ENCODE results near the gene NAV2. TPM values are rescaled to one million over a fixed set of nuclear protein-coding genes. Genes with fewer than 3 reads are reported as not detected.

Gene NAV2
- total RNA-seq, 1 donor from 2014 or later, result 10.3 TPM

- H3K4me1 Mint-ChIP-seq, result no peaks in the 10 kb centered on the region
- peaks cover 10% of the 10 kb centered on the region for H3K27me3 Mint-ChIP-seq
- no peaks in the 10 kb centered on the region for H3K36me3 Mint-ChIP-seq (ENCODE audit: low read depth)
- intact Hi-C loops (cut with micrococcal nuclease), result no loop called here
- DNase-seq, result no peak
- H3K27ac Mint-ChIP-seq, result no peak overlapping the region
- TF ChIP-seq CTCF (IDR thresholded peaks at IDR 0.05), result no peak
- POLR2A ChIA-PET, result no interaction called here
- H3K9me3 Mint-ChIP-seq, result no peaks in the 10 kb centered on the region
- no peak for ATAC-seq (ENCODE audit: low read depth)
- no peak overlapping the region for H3K4me3 Mint-ChIP-seq
- CTCF ChIA-PET, result no interaction called here
Measured at GRCh38 chr11:19676475-19677380, 35.9 kb upstream of the NAV2 start.

- TF ChIP-seq CTCF (IDR thresholded peaks at IDR 0.05), result no peak
- no peaks in the 10 kb centered on the region for H3K36me3 Mint-ChIP-seq (ENCODE audit: low read depth)
- ChIA-PET CTCF (no interaction called here), POLR2A (no interaction called here)
- ATAC-seq (ENCODE audit: low read depth) (no peak), DNase-seq (no peak)
- intact Hi-C loops (cut with micrococcal nuclease), result no loop called here
- H3K4me3 Mint-ChIP-seq, result no peak overlapping the region
- no peaks in the 10 kb centered on the region for H3K9me3 Mint-ChIP-seq
- peaks cover 8% of the 10 kb centered on the region for H3K27me3 Mint-ChIP-seq
- no peak overlapping the region for H3K27ac Mint-ChIP-seq
- no peaks in the 10 kb centered on the region for H3K4me1 Mint-ChIP-seq
Measured at GRCh38 chr11:19677381-19678080, 35.1 kb upstream of the NAV2 start.

GRCh38 chr11:19679952-19680828 lies 32.4 kb upstream of the NAV2 start:
- POLR2A ChIA-PET, result no interaction called here
- ATAC-seq (ENCODE audit: low read depth) (no peak), DNase-seq (no peak)
- Mint-ChIP-seq H3K27ac (no peak overlapping the region), H3K27me3 (peaks cover 9% of the 10 kb centered on the region), H3K4me1 (no peaks in the 10 kb centered on the region), H3K36me3 (ENCODE audit: low read depth) (no peaks in the 10 kb centered on the region), H3K4me3 (no peak overlapping the region), H3K9me3 (no peaks in the 10 kb centered on the region)
- TF ChIP-seq CTCF (IDR thresholded peaks at IDR 0.05), result no peak
- intact Hi-C loops (cut with micrococcal nuclease), result no loop called here
- CTCF ChIA-PET, result no interaction called here

- intact Hi-C loops (cut with micrococcal nuclease), result no loop called here
- no peaks in the 10 kb centered on the region for H3K9me3 Mint-ChIP-seq
- ATAC-seq (ENCODE audit: low read depth), result no peak
- TF ChIP-seq CTCF (IDR thresholded peaks at IDR 0.05), result no peak
- H3K27ac Mint-ChIP-seq, result no peak overlapping the region
- ChIA-PET POLR2A (no interaction called here), CTCF (no interaction called here)
- H3K4me3 Mint-ChIP-seq, result no peak overlapping the region
- no peaks in the 10 kb centered on the region for H3K4me1 Mint-ChIP-seq
- H3K27me3 Mint-ChIP-seq, result peaks cover 12% of the 10 kb centered on the region
- H3K36me3 Mint-ChIP-seq (ENCODE audit: low read depth), result no peaks in the 10 kb centered on the region
- DNase-seq, result no peak
Measured at GRCh38 chr11:19680829-19681368, 31.7 kb upstream of the NAV2 start.

Measured in activated B cell treated with CpG ODN at 0.5 μM for 24 hours (primary cell).